OCI-LY1 (cell line): ENCODE measurements around the gene UST.

Experiments
- EZH2 ChIP-seq: fragments of 200-600 bp; sonication (generic), shearing (Covaris generic); IDR thresholded peaks from 2 replicates; pipeline ENCODE4 v1.8.0; 2017; ENCODE audit warnings: borderline replicate concordance, mixed run types, mild to moderate bottlenecking, antibody characterized with exemption, low read length, moderate library complexity, mixed read lengths
- TF ChIP-seq, protein P1 (sequence below): fragments of 200-600 bp; sonication (generic), shearing (Covaris generic); IDR thresholded peaks from 2 replicates; pipeline ENCODE4 v1.5.1; 2017; ENCODE audit warnings: mild to moderate bottlenecking, antibody characterized with exemption, low read length, moderate library complexity, mixed read lengths

DNA sequence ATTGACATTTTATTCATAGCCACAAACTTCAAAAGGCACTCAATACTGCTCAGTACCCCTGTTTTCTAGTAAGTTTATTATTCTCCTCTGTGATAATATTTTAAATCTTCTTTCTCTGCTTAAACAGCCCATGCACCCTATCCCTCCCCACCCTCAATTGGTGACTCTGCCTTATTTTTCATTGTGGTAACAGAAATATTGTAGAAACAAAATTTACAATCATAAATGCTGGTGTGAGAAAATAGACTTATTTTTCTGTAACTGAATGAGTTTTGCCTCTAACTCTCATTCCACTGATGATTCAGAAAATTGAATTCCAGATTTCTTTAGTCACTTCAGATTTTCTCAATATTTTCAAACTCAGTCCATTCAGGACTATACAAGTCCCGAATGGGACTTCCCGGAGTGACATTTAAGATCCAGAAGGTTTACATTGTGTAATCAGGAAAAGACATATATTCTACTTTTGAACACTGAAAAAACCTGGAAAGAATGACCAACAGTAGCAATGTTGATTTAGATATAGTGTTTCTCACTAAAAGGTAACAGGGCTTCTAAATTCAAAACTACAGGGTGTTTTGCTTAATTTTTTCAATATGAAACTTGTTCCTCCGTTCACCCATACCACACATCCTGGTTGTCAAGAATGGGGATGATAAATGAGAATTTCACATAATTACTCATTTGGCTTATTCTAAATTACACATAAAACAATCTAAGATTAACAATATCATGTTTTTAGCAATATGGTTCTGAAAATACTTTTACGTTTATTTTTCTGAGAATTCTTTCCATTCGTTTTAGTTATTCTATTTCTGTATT, 34.8 kb upstream of the UST start:
- TF ChIP-seq, protein P1, sequence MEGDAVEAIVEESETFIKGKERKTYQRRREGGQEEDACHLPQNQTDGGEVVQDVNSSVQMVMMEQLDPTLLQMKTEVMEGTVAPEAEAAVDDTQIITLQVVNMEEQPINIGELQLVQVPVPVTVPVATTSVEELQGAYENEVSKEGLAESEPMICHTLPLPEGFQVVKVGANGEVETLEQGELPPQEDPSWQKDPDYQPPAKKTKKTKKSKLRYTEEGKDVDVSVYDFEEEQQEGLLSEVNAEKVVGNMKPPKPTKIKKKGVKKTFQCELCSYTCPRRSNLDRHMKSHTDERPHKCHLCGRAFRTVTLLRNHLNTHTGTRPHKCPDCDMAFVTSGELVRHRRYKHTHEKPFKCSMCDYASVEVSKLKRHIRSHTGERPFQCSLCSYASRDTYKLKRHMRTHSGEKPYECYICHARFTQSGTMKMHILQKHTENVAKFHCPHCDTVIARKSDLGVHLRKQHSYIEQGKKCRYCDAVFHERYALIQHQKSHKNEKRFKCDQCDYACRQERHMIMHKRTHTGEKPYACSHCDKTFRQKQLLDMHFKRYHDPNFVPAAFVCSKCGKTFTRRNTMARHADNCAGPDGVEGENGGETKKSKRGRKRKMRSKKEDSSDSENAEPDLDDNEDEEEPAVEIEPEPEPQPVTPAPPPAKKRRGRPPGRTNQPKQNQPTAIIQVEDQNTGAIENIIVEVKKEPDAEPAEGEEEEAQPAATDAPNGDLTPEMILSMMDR, result no peak
- TF ChIP-seq EZH2, result no peak
